Left renal pelvis (tissue), 4 donors: Measurements from ENCODE around the gene NECTIN2. TPM values are rescaled to one million over a fixed set of nuclear protein-coding genes. Genes with fewer than 3 reads are reported as not detected.
"Not testable (repeated sequence)": the region's sequence is repeated elsewhere in the genome, so short reads cannot be mapped to it uniquely, and the experiment has no call there.

Experiments
- DNase-seq, 4 donors: peaks; one replicate each; pipeline ENCODE4 v3.0.0-alpha.2; 2013; ENCODE audit warnings: low read depth in 4 of 4, low spot score in 3 of 4
- polyA plus RNA-seq, 4 donors: library from polyadenylated mRNA; unstranded; fragments of 120-200 nt; gene quantifications; one replicate each; pipeline ENCODE4 v1.2.1, GENCODE V29; 2013; ENCODE audit not compliant: insufficient read length in 4 of 4

NECTIN2 gene
- polyA plus RNA-seq, 4 donors = 74.3 to 165 (median 151) TPM

GRCh38 chr19:44848812-44849447, 2.8 kb downstream of the NECTIN2 start:
- DNase-seq = peak in 3 of 4 donors; percentile 43 to 47 (median 44)

GRCh38 chr19:44850641-44851109, 4.6 kb downstream of the NECTIN2 start:
- no peak for DNase-seq

- DNase-seq = no peak
Measured at GRCh38 chr19:44851427-44851826, 5.3 kb downstream of the NECTIN2 start.

- DNase-seq = no peak
Measured at GRCh38 chr19:44855606-44856005, 9.5 kb downstream of the NECTIN2 start.

GRCh38 chr19:44856421-44857083, 10.5 kb downstream of the NECTIN2 start:
- no peak for DNase-seq

- DNase-seq = no peak
Measured at GRCh38 chr19:44857837-44858236, 11.7 kb downstream of the NECTIN2 start.

- DNase-seq = not testable (repeated sequence)
Measured at GRCh38 chr19:44861576-44861975, 15.5 kb downstream of the NECTIN2 start.

GRCh38 chr19:44863990-44864389, 17.9 kb downstream of the NECTIN2 start:
- no peak for DNase-seq

- DNase-seq = no peak
Measured at GRCh38 chr19:44865196-44865767, 19.2 kb downstream of the NECTIN2 start.

- no peak for DNase-seq
Measured at GRCh38 chr19:44866664-44867063, 20.6 kb downstream of the NECTIN2 start.

GRCh38 chr19:44867578-44867977, 21.5 kb downstream of the NECTIN2 start:
- no peak for DNase-seq

GRCh38 chr19:44869733-44870470, 23.8 kb downstream of the NECTIN2 start:
- no peak for DNase-seq

- no peak for DNase-seq
Measured at GRCh38 chr19:44871809-44872208, 25.7 kb downstream of the NECTIN2 start.

GRCh38 chr19:44872661-44873060, 26.6 kb downstream of the NECTIN2 start:
- DNase-seq = no peak

- DNase-seq = no peak
Measured at GRCh38 chr19:44874317-44874716, 28.2 kb downstream of the NECTIN2 start.

- DNase-seq = no peak
Measured at GRCh38 chr19:44875666-44876451, 29.8 kb downstream of the NECTIN2 start.

- no peak for DNase-seq
Measured at GRCh38 chr19:44876930-44877535, 30.9 kb downstream of the NECTIN2 start.

- no peak for DNase-seq
Measured at GRCh38 chr19:44878120-44878865, 32.2 kb downstream of the NECTIN2 start.

- DNase-seq = no peak
Measured at GRCh38 chr19:44879309-44880065, 33.4 kb downstream of the NECTIN2 start.
